K562 (cell line): Measurements from ENCODE around the gene SLC35G1. TPM values are rescaled to one million over a fixed set of nuclear protein-coding genes. Genes with fewer than 3 reads are reported as not detected.

Experiments
- ATAC-seq: fragments of 200-7000 bp; cut with Tn5 transposase; 3 replicates; pipeline ENCODE4 v1.9.1; 2020; ENCODE audit warnings: moderate library complexity
- BruUV-seq: library from RNA; stranded (reverse); fragments of 400-500 nt; replicated peaks from 2 replicates; lab custom pipeline; 2021; lab: Mats Ljungman, UMichigan
- CTCF ChIA-PET: fragments of 300-600 bp; formaldehyde crosslinking; extraction: SDS; loops from one replicate; lab custom pipeline; 2021; ENCODE audit warnings: low intra/inter-chr PET ratio; lab: Yijun Ruan, JAX
- POLR2A ChIA-PET: fragments of 300-600, 350-650 bp; sonication (Branson Sonifier 250); formaldehyde crosslinking; extraction: SDS; loops from one replicate; lab custom pipeline; 2021; ENCODE audit warnings: antibody characterized with exemption, inconsistent platforms; lab: Yijun Ruan, JAX
- DNase-seq, 4 experiments: peaks; one replicate each; pipeline versions ENCODE4 v3.0.0 to v3.0.0-alpha.2; 2011 to 2018; ENCODE audit warnings: low spot score in 3 of 4, mixed read lengths in 3 of 4; ENCODE audit errors: extremely low read depth in 1 of 4
- FAIRE-seq: peaks from 2 replicates; lab custom pipeline; 2011; peaks lifted over from hg19 to GRCh38; lab: Jason Lieb, UNC
- H2AFZ ChIP-seq: 2 replicates; pipeline ENCODE4 v1.6.0; 2011; ENCODE audit warnings: low read depth, low read length, control low read depth, inconsistent platforms
- H3K27ac ChIP-seq: fragments of 200-600 bp; 3 replicates; pipeline ENCODE4 v1.8.0; 2011; ENCODE audit warnings: low read depth, mild to moderate bottlenecking, control low read depth, inconsistent platforms, low read length, moderate library complexity, mixed read lengths; ENCODE audit errors: extremely low read depth
- H3K27me3 ChIP-seq, 2 experiments: fragments of 300-600 bp in 1 of 2; 2 replicates in 1 of 2; 3 replicates in 1 of 2; pipeline versions ENCODE4 v1.6.0 to v1.8.0; 2011; ENCODE audit warnings: inconsistent platforms in 2 of 2, low read length in 2 of 2, mild to moderate bottlenecking in 1 of 2, mixed read lengths in 1 of 2, moderate library complexity in 1 of 2; ENCODE audit not compliant: control insufficient read depth in 2 of 2, insufficient read depth in 2 of 2
- H3K36me3 ChIP-seq: fragments of 300-600 bp; 3 replicates; pipeline ENCODE4 v1.8.0; 2011; ENCODE audit warnings: mild to moderate bottlenecking, low read length, inconsistent platforms; ENCODE audit not compliant: control insufficient read depth, insufficient read depth
- H3K4me1 ChIP-seq, 2 experiments: fragments of 200-600 bp in 1 of 2; replicated peaks in 1 of 2; 2 replicates in 1 of 2; 3 replicates in 1 of 2; pipeline versions ENCODE4 v1.5.1 to v1.8.0; 2011; ENCODE audit warnings: inconsistent platforms in 2 of 2, low read length in 2 of 2, mild to moderate bottlenecking in 1 of 2, mixed read lengths in 1 of 2, moderate library complexity in 1 of 2; ENCODE audit not compliant: control insufficient read depth in 2 of 2, insufficient read depth in 2 of 2
- H3K4me2 ChIP-seq: 2 replicates; pipeline ENCODE4 v1.6.1; 2011; ENCODE audit warnings: low read length, control low read depth, inconsistent platforms, mixed read lengths; ENCODE audit not compliant: insufficient read depth
- H3K4me3 ChIP-seq: fragments of 200-600 bp; sonication (generic), shearing (Covaris generic); 2 replicates; pipeline ENCODE4 v1.5.1; 2016; ENCODE audit warnings: control low read depth, inconsistent platforms
- H3K79me2 ChIP-seq: fragments of 200-600 bp; 3 replicates; pipeline ENCODE4 v1.8.0; 2011; ENCODE audit warnings: low read length, inconsistent platforms; ENCODE audit not compliant: control insufficient read depth, insufficient read depth
- H3K9ac ChIP-seq, 2 experiments: 2 replicates each; pipeline versions ENCODE4 v1.6.0 to v1.6.1; 2011; ENCODE audit warnings: low read depth in 2 of 2, low read length in 2 of 2, control low read depth in 1 of 2, inconsistent platforms in 1 of 2, mild to moderate bottlenecking in 1 of 2, mixed read lengths in 1 of 2; ENCODE audit not compliant: insufficient read depth in 1 of 2
- H3K9me1 ChIP-seq: one replicate; pipeline ENCODE4 v1.6.0; 2011; ENCODE audit warnings: inconsistent platforms, mild to moderate bottlenecking, low read length, moderate library complexity; ENCODE audit not compliant: control insufficient read depth, insufficient read depth
- H3K9me3 ChIP-seq: replicated peaks from 2 replicates; pipeline ENCODE4 v1.5.1; 2011; ENCODE audit warnings: low read depth, low read length, inconsistent platforms; ENCODE audit not compliant: control insufficient read depth, insufficient read depth
- H4K20me1 ChIP-seq: replicated peaks from 2 replicates; pipeline ENCODE4 v1.6.1; 2011; ENCODE audit warnings: low read length, inconsistent platforms, mixed read lengths; ENCODE audit not compliant: control insufficient read depth, insufficient read depth
- ADNP ChIP-seq: fragments of 200-800 bp; sonication (Bioruptor generic); IDR thresholded peaks from 2 replicates; pipeline ENCODE4 v1.6.1; 2016; ENCODE audit warnings: missing genetic modification characterization, missing compliant biosample characterization
- ARNT ChIP-seq, 2 experiments: fragments of 450-650 bp; IDR thresholded peaks; 2 replicates each; pipeline ENCODE4 v1.6.1; 2016; ENCODE audit warnings: mild to moderate bottlenecking in 1 of 2
- DIDO1 ChIP-seq: fragments of 450-650 bp; IDR thresholded peaks from 2 replicates; pipeline ENCODE4 v1.6.1; 2016; ENCODE audit warnings: low read depth, missing biosample characterization, missing genetic modification characterization
- GTF2B ChIP-seq: IDR thresholded peaks from 2 replicates; pipeline ENCODE4 v1.6.1; 2011; ENCODE audit not compliant: insufficient read length; ENCODE audit errors: extremely low read depth
- HMBOX1 ChIP-seq: sonication (generic); IDR thresholded peaks from 2 replicates; pipeline ENCODE4 v1.6.1; 2016
- NR1H2 ChIP-seq: sonication (generic); formaldehyde crosslinking; IDR thresholded peaks from 2 replicates; pipeline ENCODE4 v1.4.0; 2020; ENCODE audit warnings: mild to moderate bottlenecking, missing genetic modification reagents
- U2AF2 ChIP-seq: fragments of 200-400 bp; formaldehyde crosslinking; optimal IDR thresholded peaks from 2 replicates; pipeline ENCODE3; 2017; ENCODE audit warnings: low read depth, mild to moderate bottlenecking, low read length
- ZBED1 ChIP-seq: IDR thresholded peaks from 2 replicates; pipeline ENCODE4 v1.6.1; 2014
- ZNF174 ChIP-seq: fragments of 250-450 bp; sonication (Bioruptor Pico); IDR thresholded peaks from 2 replicates; pipeline ENCODE4 v1.4.0; 2020; ENCODE audit warnings: mild to moderate bottlenecking
- ZNF318 ChIP-seq, 2 experiments: fragments of 450-650 bp; IDR thresholded peaks; 2 replicates each; pipeline ENCODE4 v1.6.1; 2016; ENCODE audit warnings: mild to moderate bottlenecking in 2 of 2, borderline replicate concordance in 1 of 2, low read depth in 1 of 2, moderate library complexity in 1 of 2
- ZNF644 ChIP-seq: fragments of 200-800 bp; sonication (Bioruptor generic); IDR thresholded peaks from 2 replicates; pipeline ENCODE4 v1.6.1; 2016; ENCODE audit warnings: low read depth, missing genetic modification characterization, missing compliant biosample characterization
- ZNF77 ChIP-seq: fragments of 250-450 bp; sonication (Bioruptor Pico); IDR thresholded peaks from 2 replicates; pipeline ENCODE4 v1.5.0; 2020
- WGBS: fragments of 100-300 bp; shearing (Covaris generic); methylation state at CpG from one replicate; pipeline ENCODE4 v1.1.6; 2016; ENCODE audit warnings: low coverage, mixed read lengths; ENCODE audit not compliant: insufficient coverage; ENCODE audit errors: missing lambda C conversion rate; 5-methylcytosine and 5-hydroxymethylcytosine counted together
- in situ Hi-C: fragments of 300-500 bp; cut with MboI; formaldehyde crosslinking; loops from 4 replicates; pipeline ENCODE4 v1.15.0; 2018; ENCODE audit warnings: inconsistent platforms, mixed read lengths
- intact Hi-C: fragments of 100-400 bp; cut with micrococcal nuclease; formaldehyde crosslinking; loops from 2 replicates; pipeline ENCODE4 v1.14.2; 2022
- polyA plus RNA-seq, 8 experiments: library from polyadenylated mRNA; depleted of rRNA in 4 of 8; stranded (reverse) in 5 of 8; unstranded in 3 of 8; fragments of >200 nt; fragmentation: Nextera tagmentation in 2 of 8; fragmentation: Illumina TruSeq in 1 of 8; extraction: Ambion mirVana in 2 of 8; extraction: Trizol in 1 of 8; gene quantifications; 2 replicates each; pipeline versions ENCODE4 v1.2.1 to v1.2.3, GENCODE V29; 2011 to 2014; ENCODE audit warnings: inconsistent platforms in 1 of 8, missing spikeins in 1 of 8
- total RNA-seq, 7 experiments: library from RNA; depleted of rRNA in 6 of 7; stranded (reverse); fragments of >200 nt in 6 of 7; fragmentation: Illumina TruSeq in 2 of 7; extraction: Trizol in 2 of 7; gene quantifications; 2 replicates each; pipeline versions ENCODE4 v1.2.1 to v1.2.3, GENCODE V29; 2011 to 2021; ENCODE audit warnings: low replicate concordance in 1 of 7

Gene SLC35G1
- total and polyA plus RNA-seq, 9 of the 15 experiments (the other 6 are each of a cell fraction or from before 2014, with no cell fraction given): 0.76 to 8.5 (median 4.9) TPM

GRCh38 chr10:93850031-93851015, 43.5 kb upstream of the SLC35G1 start:
- in situ Hi-C loops: no loop called here
- H4K20me1 ChIP-seq: no peaks in the 10 kb centered on the region
- WGBS: 0% methylated on average over 7 of the region's 10 CpGs
- H3K27me3 ChIP-seq: no peaks in the 10 kb centered on the region; a peak in 1 of 5 replicates
- ATAC-seq (no peak), DNase-seq (no peak), FAIRE-seq (no peak)
- no peak overlapping the region for H2AFZ ChIP-seq
- no peaks in the 10 kb centered on the region for H3K4me1 ChIP-seq
- no peak overlapping the region for H3K4me2 ChIP-seq
- H3K79me2 ChIP-seq: no peaks in the 10 kb centered on the region
- CTCF ChIA-PET: no interaction called here
- no peaks in the 10 kb centered on the region for H3K9me3 ChIP-seq
- POLR2A ChIA-PET: interaction anchor here (0.7 kb wide), 1 partner anchor 468 kb away, joined by 3 read pairs; no protein-coding TSS in a partner anchor
- H3K4me3 ChIP-seq: no peak overlapping the region
- no TSS peak for BruUV-seq
- H3K36me3 ChIP-seq: no peaks in the 10 kb centered on the region
- intact Hi-C loops: no loop called here
- H3K27ac ChIP-seq: no peak overlapping the region
- H3K9ac ChIP-seq: no peak overlapping the region
- no peaks in the 10 kb centered on the region for H3K9me1 ChIP-seq
- no peak for TF ChIP-seq ZBED1
- TF ChIP-seq ZNF77 (CRISPR knock-in tag): no peak
- no peak for TF ChIP-seq ZNF318 (IDR thresholded peaks at IDR 0.05; ENCODE audit: borderline replicate concordance in 1 of 2, low read depth in 1 of 2)
- TF ChIP-seq ZNF174: no peak
- TF ChIP-seq ADNP (tag): no peak
- TF ChIP-seq DIDO1: no peak
- TF ChIP-seq GTF2B: no peak
- TF ChIP-seq NR1H2: no peak
- TF ChIP-seq ARNT (IDR thresholded peaks at IDR 0.05): no peak
- no peak for TF ChIP-seq U2AF2
- TF ChIP-seq ZNF644 (tag): no peak
- no peak for TF ChIP-seq HMBOX1
